DND-41 (cell line): ENCODE results near the gene BAG3.

Source experiments
- CTCF ChIP-seq: IDR thresholded peaks from 2 replicates; pipeline ENCODE4 v1.5.1; 2012; ENCODE audit warnings: borderline replicate concordance, low read length, moderate library complexity, mild to moderate bottlenecking; ENCODE audit not compliant: poor library complexity, severe bottlenecking; ENCODE audit errors: extremely low read depth
- EZH2 ChIP-seq: IDR thresholded peaks from 3 replicates; pipeline ENCODE4 v1.6.1; 2012; ENCODE audit warnings: borderline replicate concordance, low read depth, mild to moderate bottlenecking, moderate library complexity, low read length, inconsistent platforms; ENCODE audit not compliant: severe bottlenecking

- TF ChIP-seq CTCF (no peak), EZH2 (no peak)
These were observed 30.7 kb upstream of the BAG3 start for GRCh38 chr10:119620241-119621077.
